ENCODE data around the gene TINCR.

TINCR gene

DNA sequence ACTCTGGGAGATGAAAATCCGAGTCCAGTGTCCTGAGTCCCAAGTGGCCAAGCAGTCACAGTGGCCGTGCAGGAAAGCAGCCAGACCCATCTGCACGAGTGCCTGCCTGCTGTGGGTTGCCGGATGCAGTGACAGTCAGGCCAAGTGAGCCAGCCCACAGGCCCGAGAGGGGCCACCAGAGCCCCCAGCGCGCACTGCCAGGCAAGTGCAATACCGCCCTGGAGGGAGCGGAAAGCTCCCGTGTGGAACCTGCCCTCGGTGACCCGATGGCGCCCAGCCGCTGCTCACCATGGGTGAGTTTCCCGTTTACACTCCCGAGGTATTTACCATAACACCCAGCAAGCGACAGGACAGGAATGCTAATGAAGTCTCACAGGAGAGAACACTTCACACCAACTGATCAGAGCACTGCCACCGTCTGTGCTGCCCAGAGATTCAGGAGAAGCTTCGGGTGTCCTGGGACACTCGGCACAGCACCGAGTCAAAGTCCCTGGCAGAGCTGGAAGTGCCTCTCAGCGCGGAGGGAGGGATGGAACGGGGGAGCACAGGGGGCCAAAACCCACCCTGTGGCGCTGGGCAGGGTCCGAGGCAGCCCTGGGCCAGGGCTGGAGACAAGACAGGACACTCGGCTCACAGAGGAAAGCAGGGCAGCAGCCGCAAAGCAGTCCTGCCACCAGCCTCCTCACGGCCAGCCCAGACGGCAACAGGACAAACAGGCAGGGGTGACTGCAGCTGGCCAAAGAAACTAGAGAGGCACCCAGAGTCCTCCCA is 21.3 kb upstream of the TINCR start:
- no peak for DNase-seq

DNA sequence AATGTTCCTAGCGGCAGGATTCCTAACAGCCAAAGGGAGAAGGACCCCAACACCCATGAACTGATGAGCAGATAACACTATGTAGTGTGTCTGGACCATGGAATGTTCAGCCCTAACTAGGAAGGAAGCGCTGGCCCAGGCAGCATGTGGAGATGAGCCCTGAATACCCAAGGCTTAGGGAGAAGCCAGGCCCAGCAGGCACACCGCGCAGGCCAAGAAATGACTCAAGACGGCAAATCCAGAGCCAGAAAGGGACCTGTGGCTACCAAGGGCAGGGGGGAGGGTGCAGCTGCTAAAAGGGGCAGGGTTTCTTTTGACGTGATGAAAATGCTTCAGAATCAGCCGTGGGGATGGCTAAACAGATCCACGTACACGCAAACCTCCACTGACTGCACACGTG is 20.7 kb upstream of the TINCR start:
- no peak for DNase-seq

GRCh38 chr19:5587661-5588060 is 19.9 kb upstream of the TINCR start:
- DNase-seq, result peak in 1 of 2 experiments; percentile 16

DNA sequence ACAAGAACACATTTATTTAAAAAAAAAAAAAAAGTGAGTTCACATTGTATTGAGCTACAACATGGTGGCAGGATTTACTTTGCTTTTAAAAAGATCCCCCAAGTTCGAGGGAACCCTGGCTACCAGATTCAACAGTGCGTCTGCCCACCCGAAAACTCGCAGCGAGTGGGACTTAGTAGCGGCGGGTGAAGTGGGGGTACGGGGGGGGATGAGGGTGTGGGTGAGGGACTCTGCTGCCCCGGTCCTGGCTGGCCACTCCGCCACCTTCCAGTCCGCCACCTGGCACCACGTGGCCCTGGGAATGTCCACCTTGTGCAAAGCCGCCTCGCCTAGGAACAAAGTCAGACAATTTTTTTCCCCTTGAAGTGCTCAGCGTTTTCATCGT is 19.3 kb upstream of the TINCR start:
- no peak for DNase-seq

DNA sequence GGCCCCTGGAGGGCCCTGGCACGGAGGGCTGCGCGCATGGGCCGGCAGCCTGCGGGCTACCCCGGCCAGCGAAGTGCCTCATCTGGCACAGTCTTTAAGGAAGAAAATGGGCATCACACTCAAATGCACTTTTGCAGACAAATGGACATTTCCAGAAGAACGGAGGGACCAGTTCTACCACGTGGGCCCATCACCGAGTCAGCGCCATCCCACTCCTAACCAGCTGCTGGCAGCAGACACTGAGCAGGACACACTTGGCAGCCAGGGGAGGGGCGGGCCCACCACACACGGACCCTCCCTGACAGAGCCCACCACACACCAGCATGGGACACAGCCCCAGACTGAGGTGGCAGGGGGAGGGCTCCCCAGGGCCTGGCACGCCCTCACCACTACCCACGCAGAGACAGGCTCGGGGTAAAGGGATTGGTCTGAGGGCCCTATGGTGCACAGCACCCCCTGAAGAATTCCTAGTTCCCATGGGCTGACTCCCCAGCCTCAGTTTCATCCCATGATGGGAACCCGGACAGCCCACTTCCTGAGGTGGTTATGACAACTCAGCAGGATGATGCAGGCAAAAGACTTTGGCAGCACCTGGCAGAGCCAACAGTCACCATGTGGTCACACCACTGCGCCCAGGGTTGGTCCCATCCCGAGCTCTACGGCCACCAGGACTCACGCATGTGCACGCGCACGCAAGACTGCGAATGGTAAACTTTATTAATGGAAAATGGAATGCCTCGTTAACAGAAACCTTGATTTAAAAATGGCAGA is 18.7 kb upstream of the TINCR start:
- DNase-seq, result no peak

- DNase-seq, result no peak
Measured at GRCh38 chr19:5585461-5586299, 17.9 kb upstream of the TINCR start.

DNA sequence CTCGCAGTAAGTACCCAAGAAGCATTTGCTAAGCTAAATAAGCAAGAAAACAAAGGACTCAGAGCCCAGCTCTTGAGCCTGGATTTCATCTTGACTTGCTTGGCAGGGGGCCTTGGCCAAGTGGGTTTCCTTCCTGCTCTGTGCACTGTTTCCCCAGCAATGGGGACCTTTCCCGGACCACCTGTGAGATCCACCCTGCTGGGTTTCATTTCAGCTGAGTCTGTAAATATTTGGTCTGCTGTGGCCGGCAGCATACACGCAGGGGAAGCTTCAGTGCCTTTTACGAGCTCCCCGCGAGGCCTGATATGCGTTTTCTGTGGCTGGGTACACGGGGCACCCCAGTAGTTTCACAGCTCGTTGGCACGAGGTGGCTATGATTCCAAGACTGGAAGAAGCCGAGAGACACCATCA is 12.4 kb upstream of the TINCR start:
- no peak for DNase-seq

GRCh38 chr19:5579697-5580096 is 11.9 kb upstream of the TINCR start:
- DNase-seq, result no peak

DNA sequence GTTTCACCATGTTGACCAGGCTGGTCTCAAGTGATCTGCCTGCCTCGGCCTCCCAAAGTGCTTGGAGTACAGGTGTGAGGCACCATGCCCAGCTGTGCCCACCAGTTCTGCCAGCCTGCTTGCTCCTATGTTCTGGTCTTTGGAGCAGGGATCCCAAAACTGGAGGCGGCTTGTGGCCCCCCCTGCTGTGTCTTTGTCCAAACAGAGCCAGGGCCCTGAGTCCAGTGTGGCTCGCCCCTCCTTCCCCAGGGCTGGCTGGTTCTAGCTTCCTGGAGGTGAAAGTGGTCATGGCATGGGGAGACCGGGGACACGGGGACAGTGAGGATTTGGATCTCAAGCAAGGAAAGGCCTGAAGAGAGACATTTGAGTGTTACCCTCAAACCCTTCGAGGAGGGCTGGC is 11.5 kb upstream of the TINCR start:
- no peak for DNase-seq

DNA sequence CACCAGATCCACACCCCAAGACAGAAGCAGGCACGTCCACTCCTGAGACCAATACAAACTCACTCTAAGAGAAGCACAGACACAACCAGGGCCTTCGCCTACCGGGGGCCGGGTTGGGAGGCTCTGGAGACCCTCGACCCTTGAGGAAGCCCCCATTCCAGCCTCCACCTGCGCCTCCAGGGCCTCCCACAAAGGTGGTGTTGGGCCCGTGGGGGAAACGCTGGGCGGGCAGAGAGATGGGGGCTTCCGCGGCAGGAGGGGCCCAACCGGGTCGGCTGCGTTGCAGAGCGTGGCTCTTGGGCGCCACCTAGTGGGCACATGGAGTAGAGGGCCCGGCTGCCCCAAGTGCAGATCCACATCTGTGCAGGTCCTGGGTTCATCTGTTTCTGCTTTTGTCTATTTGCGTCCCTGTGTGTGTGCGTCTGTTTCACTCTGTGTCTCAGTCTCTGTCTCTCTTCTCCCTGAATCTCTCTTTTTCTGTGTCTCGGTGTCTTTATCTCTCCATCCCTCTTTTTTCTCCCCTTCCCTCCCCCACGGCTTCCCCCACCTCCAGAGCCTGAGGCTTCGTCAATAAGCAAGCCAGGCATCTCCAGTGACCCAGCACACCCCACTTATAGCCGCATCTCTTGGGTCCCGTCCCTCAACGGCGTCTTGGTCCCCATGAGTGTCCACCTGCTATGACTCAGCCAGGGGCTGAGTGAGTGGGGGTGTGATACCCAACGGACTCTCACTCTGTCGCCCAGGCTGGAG is 10.5 kb upstream of the TINCR start:
- peak; percentile 19 to 44 for DNase-seq

DNA sequence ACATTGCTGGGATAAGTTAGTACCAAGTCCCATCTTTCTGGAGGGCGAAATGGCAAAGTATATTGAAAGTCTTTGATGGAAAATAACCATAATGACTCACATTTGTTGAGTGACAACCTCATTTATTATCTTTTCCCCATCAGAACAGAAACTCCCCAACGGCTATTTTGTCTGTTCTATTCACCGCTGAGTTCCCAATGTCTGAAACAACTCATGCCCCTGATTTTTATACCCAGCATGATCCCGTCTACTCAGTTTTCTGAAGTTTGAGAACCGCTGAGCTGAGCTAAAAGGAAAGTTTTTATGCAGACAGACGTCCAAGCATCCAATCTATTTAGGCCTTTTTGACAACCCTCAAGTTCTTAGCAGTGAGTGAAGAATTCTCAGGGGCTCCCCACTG is 7.8 kb upstream of the TINCR start:
- DNase-seq, result no peak

DNA sequence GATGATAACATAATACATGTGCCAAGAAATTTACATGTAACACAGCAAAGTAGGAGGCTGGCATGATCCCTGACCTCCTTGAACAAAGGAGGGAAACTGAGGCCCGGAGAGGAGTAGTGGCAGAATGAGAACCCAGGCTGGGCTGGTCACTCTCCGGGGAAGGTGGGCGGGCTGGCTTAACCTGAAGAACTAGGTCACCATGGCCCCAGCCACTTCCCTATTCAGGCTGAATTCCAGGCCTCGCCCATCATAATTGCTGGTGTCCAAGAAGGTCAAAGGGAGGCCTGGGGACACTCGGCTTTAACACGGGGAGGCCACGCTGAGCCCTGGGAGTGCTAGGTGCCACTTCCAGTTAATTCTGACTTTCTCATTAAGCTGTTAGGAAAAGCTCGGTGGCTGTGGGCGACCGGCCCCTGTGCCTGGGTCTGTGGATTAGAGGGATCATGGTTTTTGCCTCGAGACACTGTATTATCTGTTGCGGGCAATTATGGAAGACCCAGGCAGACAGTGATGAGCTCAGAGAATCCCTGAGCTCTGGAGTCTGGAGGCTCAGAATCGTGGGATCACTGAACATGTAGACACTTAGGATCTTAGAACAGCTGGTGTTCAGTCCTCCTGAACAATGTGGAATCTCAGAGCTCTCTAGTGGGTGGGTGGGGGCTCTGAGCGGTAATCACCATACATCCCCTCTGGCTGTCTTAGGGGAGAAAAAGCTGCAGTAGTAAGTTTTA is 5.0 kb upstream of the TINCR start:
- no peak for DNase-seq

DNA sequence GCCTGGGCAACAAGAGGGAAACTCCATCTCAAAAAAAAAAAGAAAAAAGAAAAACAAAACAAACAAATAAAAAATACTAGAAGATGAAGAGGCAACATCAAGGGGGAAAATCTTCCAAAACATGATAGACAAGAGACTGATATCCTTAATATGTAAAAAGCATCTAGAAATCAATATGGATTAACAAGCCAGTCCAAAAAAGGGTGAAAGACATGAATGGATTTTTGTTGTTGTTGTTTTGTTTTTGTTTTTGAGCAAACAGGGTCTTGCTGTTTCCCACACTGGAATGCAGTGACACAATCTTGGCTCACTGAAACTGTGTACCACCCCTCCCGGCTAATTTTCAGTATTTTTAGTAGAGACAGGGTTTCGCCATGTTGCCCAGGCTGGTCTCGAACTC is 4.0 kb upstream of the TINCR start:
- no peak for DNase-seq

- DNase-seq, result no peak
Measured at GRCh38 chr19:5567970-5568407, 236 bp upstream of the TINCR start.

- DNase-seq, result no peak
Measured at GRCh38 chr19:5564930-5565329, 2.8 kb downstream of the TINCR start.

DNA sequence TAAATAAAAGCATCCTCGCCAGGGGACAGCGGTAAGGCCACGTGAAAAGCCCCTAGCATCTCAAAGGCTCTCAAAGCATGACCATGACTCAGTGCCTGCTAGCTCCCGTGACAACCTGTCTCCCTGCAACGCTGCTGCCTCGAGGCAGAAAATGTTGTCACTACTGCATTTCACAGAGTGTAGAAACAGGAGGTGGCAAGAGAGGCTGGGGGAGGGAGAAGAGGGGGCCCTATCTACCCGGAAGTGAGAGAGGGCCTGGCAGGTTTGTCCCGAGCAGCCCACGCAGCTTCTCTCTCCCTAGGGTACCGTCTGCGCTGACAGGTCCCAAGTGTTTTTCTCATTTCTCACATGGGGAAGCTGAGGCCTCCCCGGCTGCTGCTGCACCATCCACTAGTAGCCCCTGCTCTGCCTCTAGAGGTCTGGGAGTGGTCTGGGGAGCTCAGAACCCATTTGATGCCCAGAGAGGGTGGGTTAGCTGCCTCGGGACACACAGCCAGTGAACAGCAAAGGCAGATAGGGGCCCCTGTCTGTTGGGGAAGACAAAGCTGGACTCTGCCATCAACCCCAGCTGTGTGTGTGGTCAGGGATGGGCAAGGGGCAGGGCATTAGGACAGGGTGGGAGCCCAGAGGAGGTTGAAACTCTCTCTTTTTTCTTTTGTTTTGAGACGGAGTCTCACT is 3.7 kb downstream of the TINCR start:
- DNase-seq, result no peak

- no peak for DNase-seq
Measured at GRCh38 chr19:5563008-5563431, 4.7 kb downstream of the TINCR start.

DNA sequence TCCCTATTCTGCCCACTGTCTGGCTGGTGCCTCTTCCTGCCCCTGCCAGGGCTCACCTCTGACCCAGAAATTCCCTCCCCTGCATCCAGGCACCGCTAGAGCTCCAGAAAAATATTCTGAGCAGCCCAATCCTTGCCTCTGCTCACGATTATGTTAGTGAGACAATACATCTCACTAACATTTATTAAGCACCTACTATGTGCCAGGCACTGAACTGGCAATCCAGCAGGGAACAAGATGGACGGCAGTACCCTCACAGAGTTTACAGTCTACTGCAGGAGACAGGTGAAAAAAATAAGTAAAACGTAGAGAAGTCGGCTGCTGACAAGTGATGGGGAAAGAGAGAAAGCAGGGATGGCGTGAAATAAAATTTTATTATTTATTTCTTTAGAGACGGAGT is 5.5 kb downstream of the TINCR start:
- no peak for DNase-seq

DNA sequence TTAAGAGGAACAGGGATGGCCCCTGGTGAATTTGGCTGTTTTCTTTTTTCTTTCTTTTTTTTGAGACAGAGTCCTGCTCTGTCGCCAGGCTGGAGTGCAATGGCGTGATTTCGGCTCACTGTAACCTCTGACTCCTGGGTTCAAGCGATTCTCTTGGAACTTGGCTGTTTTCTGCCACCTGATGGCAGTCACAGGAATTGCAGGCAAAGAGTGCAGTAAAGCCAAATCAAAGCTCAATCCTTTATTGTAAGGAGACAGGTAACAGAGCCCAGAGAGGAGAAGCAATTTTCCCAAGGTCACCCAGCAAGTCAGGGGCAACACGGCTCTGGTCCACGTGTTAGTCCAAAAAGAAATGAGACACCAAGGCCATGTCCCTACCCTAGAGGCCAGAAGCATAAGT is 6.2 kb downstream of the TINCR start:
- no peak for DNase-seq

- DNase-seq, result no peak
Measured at GRCh38 chr19:5560156-5560555, 7.6 kb downstream of the TINCR start.

DNA sequence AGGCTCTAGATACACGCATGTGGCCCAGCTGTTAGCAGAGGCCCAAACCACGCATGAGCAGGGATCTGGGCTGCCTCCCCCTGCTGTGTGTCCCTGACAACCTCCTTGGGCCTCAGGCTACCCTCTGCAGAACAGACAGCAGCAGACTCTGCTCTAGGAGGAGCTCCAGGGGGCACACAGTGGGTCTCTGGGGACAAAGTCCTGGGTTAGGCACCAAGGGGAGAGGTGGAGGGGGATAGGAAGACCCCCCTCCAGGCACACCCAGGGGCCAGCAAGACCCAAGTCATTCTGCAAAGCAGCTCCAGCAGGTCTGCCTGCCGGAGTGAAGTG is 8.0 kb downstream of the TINCR start:
- no peak for DNase-seq

All from SHP77 (cell line).